GM12801 (cell line): Measurements from ENCODE around the gene ARMC8.

Source experiments
- TF ChIP-seq, protein P1 (sequence below): IDR thresholded peaks from one replicate; pipeline ENCODE4 v1.5.1; 2011; ENCODE audit warnings: control low read depth; ENCODE audit not compliant: insufficient read length; ENCODE audit errors: extremely low read depth

ARMC8 gene

DNA sequence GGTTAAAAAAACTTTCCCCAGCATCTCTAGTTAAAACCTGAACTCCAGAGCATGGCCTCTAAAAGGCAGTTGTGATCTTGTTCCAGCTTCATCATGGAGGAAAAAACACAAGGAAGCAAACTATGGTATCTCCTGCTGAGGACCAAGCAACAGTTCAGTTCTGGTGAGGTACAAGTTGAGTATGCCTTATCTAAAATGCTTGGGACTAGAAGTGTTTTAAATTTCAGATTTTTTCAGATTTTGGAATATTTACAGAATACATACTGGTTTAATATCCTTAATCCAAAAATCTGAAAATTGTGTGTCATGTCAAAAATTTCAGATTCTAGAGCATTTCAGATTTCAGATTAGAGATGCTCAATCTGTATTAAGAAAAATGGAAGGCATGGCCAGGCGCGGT lies 22.0 kb upstream of the ARMC8 start:
- TF ChIP-seq, protein P1, sequence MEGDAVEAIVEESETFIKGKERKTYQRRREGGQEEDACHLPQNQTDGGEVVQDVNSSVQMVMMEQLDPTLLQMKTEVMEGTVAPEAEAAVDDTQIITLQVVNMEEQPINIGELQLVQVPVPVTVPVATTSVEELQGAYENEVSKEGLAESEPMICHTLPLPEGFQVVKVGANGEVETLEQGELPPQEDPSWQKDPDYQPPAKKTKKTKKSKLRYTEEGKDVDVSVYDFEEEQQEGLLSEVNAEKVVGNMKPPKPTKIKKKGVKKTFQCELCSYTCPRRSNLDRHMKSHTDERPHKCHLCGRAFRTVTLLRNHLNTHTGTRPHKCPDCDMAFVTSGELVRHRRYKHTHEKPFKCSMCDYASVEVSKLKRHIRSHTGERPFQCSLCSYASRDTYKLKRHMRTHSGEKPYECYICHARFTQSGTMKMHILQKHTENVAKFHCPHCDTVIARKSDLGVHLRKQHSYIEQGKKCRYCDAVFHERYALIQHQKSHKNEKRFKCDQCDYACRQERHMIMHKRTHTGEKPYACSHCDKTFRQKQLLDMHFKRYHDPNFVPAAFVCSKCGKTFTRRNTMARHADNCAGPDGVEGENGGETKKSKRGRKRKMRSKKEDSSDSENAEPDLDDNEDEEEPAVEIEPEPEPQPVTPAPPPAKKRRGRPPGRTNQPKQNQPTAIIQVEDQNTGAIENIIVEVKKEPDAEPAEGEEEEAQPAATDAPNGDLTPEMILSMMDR = no peak

DNA sequence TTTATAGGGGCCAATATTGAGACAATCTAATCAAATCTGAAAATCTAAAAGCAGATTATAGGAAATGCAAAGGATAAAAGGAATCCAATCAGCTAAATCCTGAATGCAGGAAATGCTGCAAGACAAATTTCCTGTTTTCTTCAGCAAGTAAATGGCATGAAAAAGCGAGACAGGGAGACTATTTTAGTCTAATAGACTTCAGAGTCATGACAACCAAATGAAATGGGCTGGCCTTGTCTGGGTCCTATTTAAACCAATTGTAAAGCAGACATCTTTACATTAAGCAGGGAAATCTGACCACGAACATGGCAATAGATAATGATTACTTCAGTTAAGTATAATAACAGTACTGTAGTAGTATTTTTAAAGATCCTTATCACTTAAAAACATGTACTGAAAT lies 14.5 kb upstream of the ARMC8 start:
- TF ChIP-seq, protein P1 = no peak

DNA sequence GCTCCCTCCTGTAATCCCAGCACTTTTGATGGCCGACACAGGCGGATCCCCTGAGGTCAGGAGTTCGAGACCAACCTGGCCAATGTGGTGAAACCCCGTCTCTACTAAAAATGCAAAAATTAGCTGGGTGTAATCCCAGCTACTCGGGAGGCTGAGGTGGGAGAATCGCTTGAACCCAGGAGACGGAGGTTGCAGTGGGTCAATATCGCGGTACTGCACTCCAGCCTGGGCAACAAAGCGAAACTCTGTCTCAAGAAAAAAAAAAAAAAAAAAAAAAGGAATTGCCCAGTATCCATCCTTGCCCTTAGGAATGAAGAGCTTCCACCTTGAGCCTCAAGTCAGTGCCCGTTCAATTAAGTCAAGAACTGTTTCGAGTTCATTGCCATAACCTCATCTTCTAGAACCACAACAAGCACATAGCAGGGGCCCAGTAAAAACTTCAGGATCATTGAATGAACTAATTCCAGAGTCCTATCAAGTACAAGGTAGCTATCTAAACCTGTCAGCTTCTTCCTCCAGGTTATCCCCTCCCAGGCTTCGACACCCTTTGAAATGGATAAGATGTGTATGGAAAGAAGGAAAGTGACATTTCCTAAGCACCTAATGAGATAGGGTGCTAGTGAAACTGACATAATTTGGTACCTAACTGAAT lies 13.2 kb upstream of the ARMC8 start:
- TF ChIP-seq, protein P1 = no peak

DNA sequence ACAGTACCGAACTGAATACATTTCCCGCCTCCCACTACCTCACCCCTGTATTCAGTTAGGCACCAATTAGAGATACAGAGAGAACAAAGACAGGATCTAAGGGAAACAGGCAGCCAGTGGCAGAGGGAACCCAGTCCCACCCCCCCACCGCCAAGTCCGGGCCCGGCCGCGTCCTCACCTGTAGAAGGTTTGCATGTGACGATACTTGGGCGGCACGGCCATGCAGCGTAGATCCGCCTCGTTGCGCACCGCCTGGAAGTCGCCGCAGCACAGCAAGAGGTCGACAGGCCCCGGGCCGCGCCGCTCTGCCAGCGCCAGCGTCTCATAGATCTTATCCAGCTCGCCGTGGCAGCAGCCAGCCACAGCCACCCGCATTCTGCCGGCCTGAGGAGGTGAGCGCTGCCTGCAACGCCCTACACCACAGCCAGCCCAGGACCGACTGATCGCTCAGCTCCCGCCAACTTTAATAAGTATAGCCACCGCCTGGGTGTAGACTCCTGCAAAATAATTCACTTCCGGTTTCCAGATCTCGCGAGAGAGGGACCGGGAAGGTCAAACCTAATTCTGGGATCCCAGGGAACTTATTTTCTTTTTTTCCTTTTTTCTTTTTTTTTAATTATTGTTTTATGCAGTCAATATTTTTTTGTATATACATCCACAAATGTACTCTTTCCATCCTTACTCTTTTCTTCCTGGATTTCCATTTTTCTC lies 12.5 kb upstream of the ARMC8 start, which contains the start of gene DBR1:
TSS of gene DBR1 (minus strand) at position 501 of the 711 bp plus-strand sequence. CDS start at position 375, 126 bp downstream.
- TF ChIP-seq, protein P1 = no peak

DNA sequence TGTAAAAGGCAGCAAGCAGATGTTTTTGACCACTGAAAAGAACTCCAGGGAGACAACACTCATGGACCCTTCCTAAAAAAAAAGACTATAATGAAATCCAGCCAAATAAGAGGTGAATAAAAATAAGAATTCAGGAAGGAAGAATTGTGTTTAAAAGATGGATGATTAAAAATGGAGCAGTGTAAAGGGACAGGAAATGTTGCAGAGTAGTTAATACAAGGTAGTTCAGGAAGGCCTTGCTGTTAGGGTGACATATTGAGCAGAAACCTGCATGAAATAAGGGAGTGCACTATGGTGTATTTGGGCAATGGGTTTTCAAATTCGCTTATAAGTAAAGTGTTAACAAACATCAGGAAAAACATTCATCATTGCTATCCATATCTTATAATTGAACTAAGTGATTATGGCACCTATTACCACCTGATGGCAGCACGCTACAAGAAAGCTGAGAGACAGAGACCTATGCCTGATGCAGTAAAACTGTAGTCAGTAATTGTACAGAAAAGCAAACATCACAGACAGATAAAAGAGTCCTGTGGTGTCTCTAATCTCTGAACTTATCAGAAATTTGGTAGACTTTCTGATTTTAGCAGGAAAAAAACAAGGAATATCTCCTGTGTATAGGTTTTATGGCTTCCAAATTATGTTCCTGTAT lies 6.6 kb upstream of the ARMC8 start:
- TF ChIP-seq, protein P1 = no peak

DNA sequence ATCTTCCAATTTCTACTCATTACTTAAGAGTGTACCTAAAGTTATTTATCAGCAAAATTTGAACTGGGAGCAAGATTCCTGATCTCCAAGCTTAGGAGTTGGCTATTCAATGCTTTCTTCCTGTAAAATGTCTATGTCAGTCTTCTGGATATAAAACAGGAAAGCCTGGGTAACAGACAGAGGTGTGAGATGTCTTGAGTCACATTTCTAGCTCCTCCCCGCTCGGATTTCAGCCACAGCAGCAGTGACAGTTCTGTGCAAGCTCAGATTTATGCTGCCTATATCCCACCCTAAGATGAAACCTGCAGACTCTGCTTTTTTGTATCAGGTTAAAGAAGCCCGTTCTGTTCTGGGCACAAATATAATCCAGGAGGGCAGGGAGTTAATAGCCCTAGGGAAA lies 2.1 kb upstream of the ARMC8 start:
- TF ChIP-seq, protein P1 = no peak

DNA sequence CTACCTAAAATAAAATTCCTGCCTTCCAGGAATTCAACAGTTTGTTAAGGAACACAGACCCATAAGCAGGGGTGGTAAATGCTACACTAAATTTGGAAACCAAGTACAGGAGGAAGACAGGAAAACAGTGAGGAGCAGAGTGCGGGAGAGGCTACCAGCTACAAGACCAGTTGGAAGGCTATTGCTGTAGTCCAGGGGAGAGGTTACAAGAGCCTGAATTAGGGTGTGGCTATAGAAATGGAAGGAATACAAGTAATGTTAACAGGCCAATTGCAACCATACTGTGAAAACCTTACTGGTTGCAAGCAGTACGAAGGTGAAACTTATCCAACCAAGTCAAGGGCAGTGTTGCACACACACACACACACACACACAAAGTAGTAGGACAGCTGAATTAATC lies 880 bp upstream of the ARMC8 start:
- TF ChIP-seq, protein P1 = no peak
